HG02642 (cell line): ENCODE results near the gene S100A4.
"Not testable (repeated sequence)": the region's sequence is repeated elsewhere in the genome, so short reads cannot be mapped to it uniquely, and the experiment has no call there.

Source experiments
- ATAC-seq: cut with Tn5 transposase; IDR thresholded peaks from one replicate; pipeline ENCODE4 v1.9.1; 2021; ENCODE audit warnings: mild to moderate bottlenecking; ENCODE audit not compliant: unreplicated experiment, poor library complexity

S100A4 gene

GRCh38 chr1:153545067-153546055, at the start of gene S100A4:
S100A4 (minus strand) TSS chr1:153545806; CDS start chr1:153544794, 1,012 bp downstream.
- ATAC-seq = no peak

DNA sequence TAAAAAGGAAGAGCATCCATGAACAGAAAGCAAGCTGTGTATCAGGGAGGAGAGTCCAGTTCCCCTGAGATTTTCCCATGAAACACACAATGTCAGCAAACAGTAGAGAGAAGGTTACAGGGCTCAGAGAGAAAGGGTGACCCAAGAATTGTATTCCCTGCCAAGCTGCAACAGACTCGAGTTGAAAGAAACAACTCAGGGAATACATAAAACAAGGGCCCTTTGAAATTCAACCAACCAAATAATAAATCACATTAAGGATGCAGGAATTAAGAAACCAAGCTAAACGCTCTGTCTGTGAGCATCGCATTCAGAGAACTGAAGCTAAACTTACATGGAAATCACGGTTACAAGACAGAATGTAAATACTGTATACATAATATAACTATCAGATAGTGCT, 47.1 kb upstream of the S100A4 start:
- no peak for ATAC-seq

DNA sequence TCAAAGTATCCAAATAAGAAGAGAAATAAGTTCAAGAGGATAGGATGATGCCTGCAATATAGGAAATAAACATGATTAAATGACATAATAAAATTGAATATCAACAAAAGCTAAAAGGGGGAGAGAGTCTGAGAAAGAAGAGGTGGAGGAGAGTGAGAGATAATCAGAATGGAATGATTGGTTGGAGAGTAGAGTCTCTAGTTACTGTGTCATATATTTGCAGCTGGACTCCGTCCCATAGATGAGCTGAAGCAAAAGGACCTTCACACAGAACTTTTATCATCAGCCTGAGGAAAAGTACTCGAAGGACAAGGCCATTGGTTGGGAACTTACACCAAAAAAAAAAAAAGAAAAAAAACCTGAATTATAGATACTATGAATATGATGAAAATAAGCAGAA, 42.9 kb upstream of the S100A4 start:
- no peak for ATAC-seq

GRCh38 chr1:153588033-153588432, 42.4 kb upstream of the S100A4 start:
- not testable (repeated sequence) for ATAC-seq

GRCh38 chr1:153587314-153587713, 41.7 kb upstream of the S100A4 start:
- no peak for ATAC-seq

DNA sequence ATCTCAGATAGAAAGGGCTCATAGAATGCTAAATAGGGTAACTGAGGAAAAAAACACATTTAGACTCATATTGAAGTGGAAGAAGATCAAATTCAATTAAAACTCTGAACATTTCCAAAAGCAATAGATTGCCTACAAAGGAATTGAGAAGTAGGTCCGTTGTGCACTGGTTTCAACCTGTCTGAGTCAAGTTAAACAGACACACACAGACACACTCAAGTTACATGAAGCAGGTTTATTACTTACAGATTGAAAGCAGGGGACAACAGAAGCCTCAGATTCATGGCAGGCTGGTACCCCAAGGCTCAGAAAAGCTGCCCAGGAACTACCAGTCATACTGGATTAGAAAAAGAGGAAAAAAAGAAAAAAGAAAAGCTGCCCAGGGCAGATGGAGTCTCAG, 40.7 kb upstream of the S100A4 start:
- no peak for ATAC-seq

- no peak for ATAC-seq
These were observed 39.4 kb upstream of the S100A4 start for GRCh38 chr1:153585006-153585405.

- no peak for ATAC-seq
These were observed 38.4 kb upstream of the S100A4 start for GRCh38 chr1:153583976-153584375.

DNA sequence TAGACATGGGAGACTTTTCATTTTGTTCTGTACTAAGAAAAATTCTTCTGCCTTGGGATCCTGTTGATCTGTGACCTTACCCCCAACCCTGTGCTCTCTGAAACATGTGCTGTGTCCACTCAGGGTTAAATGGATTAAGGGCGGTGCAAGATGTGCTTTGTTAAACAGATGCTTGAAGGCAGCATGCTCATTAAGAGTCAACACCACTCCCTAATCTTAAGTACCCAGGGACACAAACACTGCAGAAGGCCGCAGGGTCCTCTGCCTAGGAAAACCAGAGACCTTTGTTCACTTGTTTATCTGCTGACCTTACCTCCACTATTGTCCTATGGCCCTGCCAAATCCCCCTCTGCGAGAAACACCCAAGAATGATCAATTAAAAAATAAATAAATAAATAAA, 37.9 kb upstream of the S100A4 start:
- ATAC-seq = not testable (repeated sequence)

DNA sequence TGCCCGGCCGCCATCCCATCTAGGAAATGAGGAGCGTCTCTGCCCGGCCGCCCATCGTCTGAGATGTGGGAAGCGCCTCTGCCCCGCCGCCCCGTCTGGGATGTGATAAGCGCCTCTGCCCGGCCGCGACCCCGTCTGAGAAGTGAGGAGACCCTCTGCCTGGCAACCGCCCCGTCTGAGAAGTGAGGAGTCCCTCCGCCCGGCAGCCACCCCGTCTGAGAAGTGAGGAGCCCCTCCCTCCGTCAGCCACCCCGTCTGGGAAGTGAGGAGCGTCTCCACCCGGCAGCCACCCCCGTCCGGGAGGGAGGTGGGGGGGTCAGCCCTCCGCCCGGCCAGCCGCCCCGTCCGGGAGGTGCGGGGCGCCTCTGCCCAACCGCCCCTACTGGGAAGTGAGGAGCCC, 37.2 kb upstream of the S100A4 start:
- not testable (repeated sequence) for ATAC-seq

GRCh38 chr1:153578936-153579335, 33.3 kb upstream of the S100A4 start:
- no peak for ATAC-seq

GRCh38 chr1:153578490-153578889, 32.9 kb upstream of the S100A4 start:
- ATAC-seq = no peak

- no peak for ATAC-seq
These were observed 32.0 kb upstream of the S100A4 start for GRCh38 chr1:153577624-153578051.

DNA sequence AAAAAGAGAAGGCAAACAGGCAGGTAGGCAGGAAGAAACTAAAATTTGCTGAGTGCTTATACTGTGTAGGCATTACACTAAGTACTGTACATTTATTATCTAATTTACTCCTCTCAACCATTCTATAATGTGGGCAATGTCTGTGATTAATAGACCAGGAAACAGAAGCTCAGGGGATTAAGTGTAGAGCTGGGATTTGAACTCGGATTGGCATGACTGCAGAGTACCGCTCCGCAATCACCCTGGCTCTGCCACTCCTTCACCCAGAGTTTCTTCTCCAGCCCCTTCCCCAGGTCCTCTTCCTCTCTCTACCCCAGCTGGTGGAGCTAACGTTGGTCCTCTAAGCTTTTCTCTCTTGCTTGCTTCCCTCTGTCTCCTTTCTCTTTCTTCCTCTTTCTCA, 31.5 kb upstream of the S100A4 start:
- no peak for ATAC-seq

DNA sequence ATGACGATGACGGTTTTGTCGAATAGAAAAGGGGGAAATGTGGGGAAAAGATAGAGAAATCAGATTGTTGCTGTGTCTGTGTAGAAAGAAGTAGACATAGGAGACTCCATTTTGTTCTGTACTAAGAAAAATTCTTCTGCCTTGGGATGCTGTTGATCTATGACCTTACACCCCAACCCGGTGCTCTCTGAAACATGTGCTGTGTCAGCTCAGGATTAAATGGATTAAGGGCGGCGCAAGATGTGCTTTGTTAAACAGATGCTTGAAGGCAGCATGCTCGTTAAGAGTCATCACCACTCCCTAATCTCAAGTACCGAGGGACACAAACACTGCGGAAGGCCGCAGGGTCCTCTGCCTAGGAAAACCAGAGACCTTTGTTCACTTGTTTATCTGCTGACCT, 29.9 kb upstream of the S100A4 start:
- ATAC-seq = not testable (repeated sequence)

DNA sequence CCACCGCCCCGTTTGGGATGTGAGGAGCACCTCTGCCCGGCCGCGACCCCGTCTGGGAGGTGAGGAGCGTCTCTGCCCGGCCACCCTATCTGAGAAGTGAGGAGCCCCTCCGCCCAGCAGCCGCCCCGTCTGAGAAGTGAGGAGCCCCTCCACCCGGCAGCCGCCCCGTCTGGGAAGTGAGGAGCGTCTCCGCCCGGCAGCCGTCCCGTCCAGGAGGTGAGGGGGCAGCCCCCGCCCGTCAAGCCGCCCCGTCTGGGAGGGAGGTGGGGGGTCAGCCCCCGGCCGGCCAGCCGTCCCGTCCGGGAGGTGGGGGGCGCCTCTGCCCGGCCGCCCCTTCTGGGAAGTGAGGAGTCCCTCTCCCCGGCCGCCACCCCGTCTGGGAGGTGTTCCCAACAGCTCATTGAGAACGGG, 29.5 kb upstream of the S100A4 start:
- not testable (repeated sequence) for ATAC-seq

DNA sequence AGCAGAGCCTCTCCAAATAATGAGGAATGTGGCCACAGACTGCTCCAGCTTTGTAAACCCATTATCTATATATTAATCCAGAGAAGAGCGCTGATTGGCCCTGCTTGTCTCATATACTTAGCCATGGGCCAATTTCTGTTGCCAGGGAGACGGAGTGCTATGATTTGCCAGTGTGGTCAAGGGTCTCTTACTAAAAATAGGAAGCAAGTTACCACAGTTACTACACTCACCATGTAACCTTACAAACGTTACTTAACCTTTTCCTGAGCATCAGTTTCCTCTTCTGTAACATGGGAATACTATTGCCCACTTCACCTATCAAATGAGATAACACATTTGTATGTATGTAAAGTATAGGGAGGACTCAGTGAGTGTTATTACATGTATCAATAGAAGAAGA, 27.7 kb upstream of the S100A4 start:
- ATAC-seq = no peak

- peak; percentile 70 for ATAC-seq
These were observed 27.0 kb upstream of the S100A4 start for GRCh38 chr1:153572569-153573015.

DNA sequence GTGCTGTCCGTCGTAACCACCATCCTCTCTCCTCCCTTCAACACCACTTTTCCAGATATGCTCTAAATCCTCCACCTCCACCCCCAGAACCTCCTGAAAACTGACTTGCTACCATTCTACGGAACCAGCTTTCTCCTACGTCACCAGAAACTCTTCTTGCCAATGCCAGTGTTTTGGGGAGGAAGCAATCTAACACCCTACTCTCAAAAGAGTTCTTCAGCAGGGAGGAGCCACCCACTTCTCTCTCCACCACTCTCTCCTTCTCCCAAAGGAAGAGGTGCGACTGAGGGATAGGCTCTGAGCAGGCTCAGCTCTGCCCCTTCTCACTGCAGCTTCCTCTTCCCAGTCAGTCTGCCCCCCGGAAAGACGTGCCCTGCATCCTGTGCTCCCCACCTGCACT, 26.1 kb upstream of the S100A4 start:
- no peak for ATAC-seq

DNA sequence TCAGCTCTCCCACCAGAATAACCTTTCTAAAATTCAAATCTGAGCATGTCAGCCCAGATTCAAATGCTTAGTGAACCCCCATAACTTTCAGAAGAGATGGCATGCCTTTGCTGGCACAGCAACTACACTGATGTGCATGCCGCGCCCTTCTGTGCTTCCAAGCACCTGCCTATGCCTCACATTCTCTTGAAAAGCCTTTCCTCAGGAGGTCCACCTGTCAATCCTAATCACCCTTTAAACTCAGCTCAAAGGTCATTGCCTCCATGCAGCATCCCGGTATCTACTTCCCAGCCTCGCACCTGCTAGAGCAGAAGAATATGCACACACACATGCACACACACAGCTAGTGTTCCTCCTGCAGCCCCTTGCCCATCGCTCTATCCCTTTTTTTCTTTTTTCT, 25.3 kb upstream of the S100A4 start:
- ATAC-seq = no peak

DNA sequence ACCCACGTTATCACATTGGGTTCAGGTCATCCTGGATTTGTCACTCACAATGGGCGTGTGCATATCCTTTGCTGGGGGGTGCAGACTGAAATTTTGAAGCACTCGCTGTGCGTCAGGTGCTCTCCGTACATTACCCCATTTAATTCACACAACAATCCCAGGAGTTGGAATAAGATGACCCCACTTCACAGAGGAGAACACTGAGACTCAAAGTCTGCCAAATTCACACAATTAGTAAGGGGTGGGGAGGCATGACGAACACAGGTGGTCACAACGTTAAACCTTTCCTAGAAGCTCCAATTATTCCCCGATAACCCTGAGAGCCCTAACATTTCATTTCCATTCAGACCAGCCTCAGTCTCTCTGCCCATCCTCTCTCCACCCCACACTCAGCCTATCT, 23.9 kb upstream of the S100A4 start:
- ATAC-seq = no peak
